Measurements from ENCODE around the gene COBLL1.

GRCh38 chr2:164737612-164738081 is 104.0 kb downstream of the COBLL1 start:
- TF ChIP-seq CTCF (IDR thresholded peaks at IDR 0.05; ENCODE audit: poor library complexity) (peak; percentile 88), EZH2 (IDR thresholded peaks at IDR 0.05; ENCODE audit: borderline replicate concordance) (no peak)

Data from hepatocyte (in vitro differentiated cells).